CD14-positive monocyte (primary cell): ENCODE measurements around the gene EPB41L2. TPM values are rescaled to one million over a fixed set of nuclear protein-coding genes. Genes with fewer than 3 reads are reported as not detected.

Source experiments
- DNase-seq, 3 donors: peaks; one replicate each; pipeline ENCODE4 v3.0.0-alpha.2; 2011 to 2022
- H2AFZ ChIP-seq: 2 replicates; pipeline ENCODE4 v1.6.0; 2012; ENCODE audit warnings: mild to moderate bottlenecking, low read depth, low read length, inconsistent platforms; ENCODE audit not compliant: insufficient read depth, poor library complexity, severe bottlenecking
- H3K27ac ChIP-seq, 2 donors: 1 replicate in 1 of 2; 2 replicates in 1 of 2; pipeline ENCODE4 v1.5.1; 2012 to 2013; ENCODE audit warnings: low read length in 2 of 2, control low read depth in 1 of 2, inconsistent platforms in 1 of 2, low read depth in 1 of 2, mild to moderate bottlenecking in 1 of 2
- H3K27me3 ChIP-seq, 2 donors: one replicate each; pipeline versions ENCODE4 v1.6.0 to v1.6.1; 2011 to 2013; ENCODE audit warnings: low read length in 2 of 2; ENCODE audit not compliant: control insufficient read depth in 2 of 2, insufficient read depth in 2 of 2
- H3K36me3 ChIP-seq, 2 donors: replicated peaks in 1 of 2; 1 replicate in 1 of 2; 2 replicates in 1 of 2; pipeline versions ENCODE4 v1.5.1 to v1.6.1; 2012 to 2013; ENCODE audit warnings: low read length in 2 of 2, control low read depth in 1 of 2, inconsistent platforms in 1 of 2, mild to moderate bottlenecking in 1 of 2; ENCODE audit not compliant: insufficient read depth in 2 of 2, control insufficient read depth in 1 of 2
- H3K4me1 ChIP-seq, 2 donors: 1 replicate in 1 of 2; 2 replicates in 1 of 2; pipeline versions ENCODE4 v1.5.1 to v1.6.1; 2012 to 2013; ENCODE audit warnings: low read length in 2 of 2, control low read depth in 1 of 2, inconsistent platforms in 1 of 2, mild to moderate bottlenecking in 1 of 2, moderate library complexity in 1 of 2; ENCODE audit not compliant: insufficient read depth in 2 of 2, control insufficient read depth in 1 of 2
- H3K4me2 ChIP-seq: replicated peaks from 2 replicates; pipeline ENCODE3; 2012; ENCODE audit warnings: low read length, moderate library complexity, mild to moderate bottlenecking; ENCODE audit not compliant: poor library complexity, severe bottlenecking; ENCODE audit errors: extremely low read depth
- H3K4me3 ChIP-seq, 3 experiments: fragments of 200-600 bp in 1 of 3; sonication (generic) in 1 of 3; replicated peaks in 1 of 3; 1 replicate in 2 of 3; 2 replicates in 1 of 3; pipeline ENCODE4 v1.5.1; 2011 to 2013; ENCODE audit warnings: low read length in 3 of 3, mild to moderate bottlenecking in 3 of 3, control low read depth in 2 of 3, low read depth in 2 of 3, inconsistent platforms in 1 of 3, moderate library complexity in 1 of 3
- H3K79me2 ChIP-seq: 2 replicates; pipeline ENCODE4 v1.6.0; 2012; ENCODE audit warnings: mild to moderate bottlenecking, control low read depth, inconsistent platforms, low read length, moderate library complexity; ENCODE audit not compliant: insufficient read depth
- H3K9ac ChIP-seq: 2 replicates; pipeline ENCODE4 v1.6.0; 2017; ENCODE audit warnings: low read length, mild to moderate bottlenecking; ENCODE audit not compliant: insufficient read depth, poor library complexity, severe bottlenecking
- H3K9me3 ChIP-seq, 2 donors: replicated peaks in 1 of 2; 1 replicate in 1 of 2; 2 replicates in 1 of 2; pipeline versions ENCODE4 v1.5.1 to v1.6.1; 2012 to 2013; ENCODE audit warnings: low read length in 2 of 2, control low read depth in 1 of 2; ENCODE audit not compliant: control insufficient read depth in 1 of 2, insufficient read depth in 1 of 2
- H4K20me1 ChIP-seq: 2 replicates; pipeline ENCODE4 v1.6.0; 2012; ENCODE audit warnings: mild to moderate bottlenecking, low read length, control low read depth, moderate library complexity; ENCODE audit not compliant: insufficient read depth
- H3K27ac Mint-ChIP-seq, 7 donors: one replicate each; pipeline ENCODE4 v1.8.0; 2020; ENCODE audit warnings: mild to moderate bottlenecking in 7 of 7, mixed read lengths in 7 of 7, moderate library complexity in 6 of 7, inconsistent platforms in 2 of 7
- H3K27me3 Mint-ChIP-seq, 3 donors: one replicate each; pipeline ENCODE4 v1.8.0; 2021 to 2022; ENCODE audit warnings: low read depth in 3 of 3, mild to moderate bottlenecking in 3 of 3, mixed read lengths in 3 of 3, moderate library complexity in 3 of 3, inconsistent platforms in 1 of 3
- H3K36me3 Mint-ChIP-seq, 2 donors: one replicate each; pipeline ENCODE4 v1.8.0; 2020; ENCODE audit warnings: mixed read lengths in 2 of 2, inconsistent platforms in 1 of 2, mild to moderate bottlenecking in 1 of 2
- H3K4me1 Mint-ChIP-seq: one replicate; pipeline ENCODE4 v1.8.0; 2020; ENCODE audit warnings: mild to moderate bottlenecking, mixed read lengths
- H3K4me3 Mint-ChIP-seq, 2 donors: one replicate each; pipeline ENCODE4 v1.8.0; 2020; ENCODE audit warnings: mild to moderate bottlenecking in 2 of 2, mixed read lengths in 2 of 2, moderate library complexity in 1 of 2
- H3K9me3 Mint-ChIP-seq, 7 donors: one replicate each; pipeline ENCODE4 v1.8.0; 2020 to 2022; ENCODE audit warnings: mixed read lengths in 7 of 7, mild to moderate bottlenecking in 6 of 7, moderate library complexity in 6 of 7, inconsistent platforms in 2 of 7
- WGBS: methylation state at CpG from one replicate; pipeline ENCODE4 v1.1.5; 2013; ENCODE audit warnings: missing lambda C conversion rate; ENCODE audit not compliant: insufficient coverage; 5-methylcytosine and 5-hydroxymethylcytosine counted together
- intact Hi-C, 2 donors: fragments of 100-400 bp; cut with micrococcal nuclease; formaldehyde crosslinking; loops; one replicate each; pipeline versions ENCODE4 v1.15.0 to v1.15.1; 2023
- polyA plus RNA-seq, 3 donors: library from polyadenylated mRNA; depleted of rRNA in 1 of 3; unstranded in 2 of 3; stranded (reverse) in 1 of 3; fragments of 300-500 nt in 2 of 3; fragments of >200 nt in 1 of 3; fragmentation: Illumina TruSeq in 2 of 3; gene quantifications; 1 replicate in 2 of 3; 2 replicates in 1 of 3; pipeline ENCODE4 v1.2.3, GENCODE V29; 2012 to 2021
- TF ChIP-seq, protein P1 (sequence below): fragments of 200-600 bp; IDR thresholded peaks from one replicate; pipeline ENCODE4 v1.8.0; 2022; ENCODE audit warnings: antibody characterized with exemption, mild to moderate bottlenecking

The EPB41L2 gene
- polyA plus RNA-seq, 3 donors = 3.4 to 7.2 (median 4.6) TPM

DNA sequence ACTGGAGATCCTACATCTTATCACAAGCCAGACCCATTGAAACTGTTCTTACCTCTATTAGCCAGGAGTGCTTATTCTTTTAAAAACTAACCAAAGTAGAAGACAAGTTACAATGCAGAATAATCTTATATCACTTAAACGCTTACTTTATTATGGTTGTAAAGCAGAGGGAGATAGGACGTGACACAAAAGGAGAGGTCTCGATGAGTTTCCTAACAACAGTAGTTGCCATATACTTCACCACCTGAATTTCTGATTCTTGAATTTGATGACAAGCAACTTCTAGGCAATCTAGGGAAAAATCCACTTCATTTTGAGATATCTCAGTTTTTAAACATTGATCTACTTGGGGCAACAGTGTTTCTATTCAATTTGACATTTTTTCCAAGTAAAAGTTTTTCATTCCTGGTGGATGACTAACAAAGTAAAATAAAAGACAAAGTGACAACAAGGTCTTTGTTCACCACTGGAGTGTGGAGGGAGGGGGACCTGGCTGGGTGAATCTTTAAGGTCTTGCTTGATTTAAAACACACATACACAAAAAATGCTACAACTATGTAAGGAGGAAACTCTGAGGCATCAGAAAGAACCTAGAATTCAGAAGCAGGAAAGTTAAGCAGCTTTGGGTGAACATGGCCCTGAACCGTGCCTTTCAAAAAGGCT is 125.0 kb downstream of the EPB41L2 start:
- Histone ChIP-seq H3K36me3 (no peaks in the 10 kb centered on the region), H3K4me2 (no peak overlapping the region), H4K20me1 (no peaks in the 10 kb centered on the region), H3K27ac (no peak overlapping the region), H3K9ac (no peak overlapping the region), H3K4me3 (no peak overlapping the region), H3K79me2 (no peaks in the 10 kb centered on the region), H2AFZ (no peak overlapping the region), H3K27me3 (no peaks in the 10 kb centered on the region), H3K4me1 (no peaks in the 10 kb centered on the region), H3K9me3 (no peaks in the 10 kb centered on the region)
- intact Hi-C loops = no loop called here
- Mint-ChIP-seq H3K4me1 (no peaks in the 10 kb centered on the region), H3K36me3 (peaks cover 0 to 3% of the 10 kb centered on the region in 2 donors), H3K9me3 (no peaks in the 10 kb centered on the region), H3K27ac (no peak overlapping the region), H3K27me3 (no peaks in the 10 kb centered on the region), H3K4me3 (no peak overlapping the region)
- TF ChIP-seq, protein P1, sequence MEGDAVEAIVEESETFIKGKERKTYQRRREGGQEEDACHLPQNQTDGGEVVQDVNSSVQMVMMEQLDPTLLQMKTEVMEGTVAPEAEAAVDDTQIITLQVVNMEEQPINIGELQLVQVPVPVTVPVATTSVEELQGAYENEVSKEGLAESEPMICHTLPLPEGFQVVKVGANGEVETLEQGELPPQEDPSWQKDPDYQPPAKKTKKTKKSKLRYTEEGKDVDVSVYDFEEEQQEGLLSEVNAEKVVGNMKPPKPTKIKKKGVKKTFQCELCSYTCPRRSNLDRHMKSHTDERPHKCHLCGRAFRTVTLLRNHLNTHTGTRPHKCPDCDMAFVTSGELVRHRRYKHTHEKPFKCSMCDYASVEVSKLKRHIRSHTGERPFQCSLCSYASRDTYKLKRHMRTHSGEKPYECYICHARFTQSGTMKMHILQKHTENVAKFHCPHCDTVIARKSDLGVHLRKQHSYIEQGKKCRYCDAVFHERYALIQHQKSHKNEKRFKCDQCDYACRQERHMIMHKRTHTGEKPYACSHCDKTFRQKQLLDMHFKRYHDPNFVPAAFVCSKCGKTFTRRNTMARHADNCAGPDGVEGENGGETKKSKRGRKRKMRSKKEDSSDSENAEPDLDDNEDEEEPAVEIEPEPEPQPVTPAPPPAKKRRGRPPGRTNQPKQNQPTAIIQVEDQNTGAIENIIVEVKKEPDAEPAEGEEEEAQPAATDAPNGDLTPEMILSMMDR = no peak
- DNase-seq = no peak
- WGBS = 100% methylated on average over 1 of the region's 4 CpGs

DNA sequence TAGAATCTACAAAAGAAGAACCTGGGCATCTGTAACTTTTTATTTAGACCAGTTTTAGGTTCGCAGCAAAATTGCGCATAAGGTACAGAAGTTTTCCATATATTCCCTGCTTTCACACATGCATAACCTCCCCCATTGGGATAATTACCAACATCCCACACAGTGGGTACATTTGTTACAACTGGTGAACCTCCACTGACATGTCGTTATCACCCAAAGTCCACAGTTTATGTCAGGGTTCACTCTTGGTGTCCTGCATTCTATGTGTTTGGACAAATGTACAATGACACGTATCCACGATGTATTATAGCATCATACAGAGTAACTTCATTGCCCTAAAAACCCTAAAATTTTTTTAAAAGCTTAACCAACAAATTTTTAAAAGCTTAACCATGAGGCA is 126.1 kb downstream of the EPB41L2 start:
- Mint-ChIP-seq H3K36me3 (no peaks in the 10 kb centered on the region), H3K27me3 (no peaks in the 10 kb centered on the region), H3K9me3 (no peaks in the 10 kb centered on the region), H3K4me3 (no peak overlapping the region), H3K4me1 (peaks cover 3% of the 10 kb centered on the region), H3K27ac (no peak overlapping the region)
- H3K79me2 ChIP-seq = no peaks in the 10 kb centered on the region
- no peak for DNase-seq
- H3K4me3 ChIP-seq = no peak overlapping the region
- 98% methylated on average over 5 of the region's 5 CpGs for WGBS
- intact Hi-C loops = no loop called here
- no peak overlapping the region for H2AFZ ChIP-seq
- no peaks in the 10 kb centered on the region for H3K4me1 ChIP-seq
- no peaks in the 10 kb centered on the region for H3K36me3 ChIP-seq
- H4K20me1 ChIP-seq = no peaks in the 10 kb centered on the region
- H3K27ac ChIP-seq = no peak overlapping the region
- H3K9ac ChIP-seq = no peak overlapping the region
- H3K4me2 ChIP-seq = no peak overlapping the region
- no peaks in the 10 kb centered on the region for H3K27me3 ChIP-seq
- H3K9me3 ChIP-seq = no peaks in the 10 kb centered on the region
- TF ChIP-seq, protein P1 = no peak
